HG02610 (cell line): ENCODE results near the gene ALOX15B.
"Not testable (repeated sequence)": the region's sequence is repeated elsewhere in the genome, so short reads cannot be mapped to it uniquely, and the experiment has no call there.

Experiments
- ATAC-seq: cut with Tn5 transposase; IDR thresholded peaks from one replicate; pipeline ENCODE4 v1.9.1; 2021; ENCODE audit warnings: mild to moderate bottlenecking, moderate library complexity; ENCODE audit not compliant: unreplicated experiment

ALOX15B gene

GRCh38 chr17:8077939-8078338, 39.1 kb downstream of the ALOX15B start:
- ATAC-seq, result not testable (repeated sequence)

DNA sequence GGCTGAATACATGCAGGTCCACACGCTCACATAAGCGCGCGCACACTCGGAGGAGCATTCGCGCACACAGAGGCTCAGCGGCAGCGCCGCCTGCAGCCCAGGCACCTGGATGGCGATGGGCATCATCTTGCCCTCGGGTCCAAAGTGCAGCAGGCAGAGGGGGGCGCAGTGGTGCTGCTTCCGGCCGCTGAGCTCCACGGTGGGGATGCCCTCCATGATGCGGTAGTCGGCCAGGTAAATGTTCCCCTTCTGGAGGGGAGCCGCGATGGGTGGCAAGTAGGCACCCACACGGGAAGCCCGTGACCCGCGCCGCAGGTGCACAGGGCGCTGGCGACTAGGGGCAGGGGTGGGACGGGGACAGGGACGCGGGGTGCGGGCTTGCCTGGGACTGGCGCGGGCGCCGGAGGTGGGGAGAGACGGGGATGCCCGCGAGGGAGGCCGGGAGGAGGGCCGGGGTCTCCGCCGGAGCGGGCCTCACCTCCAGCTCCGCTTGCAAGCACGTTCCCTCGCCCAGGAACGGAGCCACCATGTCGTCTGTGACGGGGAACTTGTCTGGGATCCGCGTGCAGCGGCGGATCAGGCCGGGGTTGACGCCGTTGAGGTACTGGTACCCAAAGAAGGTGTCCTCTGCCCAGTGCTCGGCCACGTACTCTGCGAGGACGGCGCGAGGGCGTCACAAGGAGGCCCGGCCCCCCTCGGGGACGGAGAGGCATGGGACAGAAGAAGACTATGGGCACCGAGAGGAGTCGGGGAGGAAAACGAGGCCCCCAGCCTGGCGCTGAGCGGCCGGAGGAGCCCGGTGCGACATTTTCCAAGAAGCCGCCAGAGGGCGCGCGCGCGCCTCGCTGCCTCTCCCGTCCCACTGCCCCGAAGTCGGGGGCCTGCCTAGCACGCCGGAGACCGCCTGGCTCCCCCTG, 40.7 kb downstream of the ALOX15B start:
- ATAC-seq, result peak; percentile 64

DNA sequence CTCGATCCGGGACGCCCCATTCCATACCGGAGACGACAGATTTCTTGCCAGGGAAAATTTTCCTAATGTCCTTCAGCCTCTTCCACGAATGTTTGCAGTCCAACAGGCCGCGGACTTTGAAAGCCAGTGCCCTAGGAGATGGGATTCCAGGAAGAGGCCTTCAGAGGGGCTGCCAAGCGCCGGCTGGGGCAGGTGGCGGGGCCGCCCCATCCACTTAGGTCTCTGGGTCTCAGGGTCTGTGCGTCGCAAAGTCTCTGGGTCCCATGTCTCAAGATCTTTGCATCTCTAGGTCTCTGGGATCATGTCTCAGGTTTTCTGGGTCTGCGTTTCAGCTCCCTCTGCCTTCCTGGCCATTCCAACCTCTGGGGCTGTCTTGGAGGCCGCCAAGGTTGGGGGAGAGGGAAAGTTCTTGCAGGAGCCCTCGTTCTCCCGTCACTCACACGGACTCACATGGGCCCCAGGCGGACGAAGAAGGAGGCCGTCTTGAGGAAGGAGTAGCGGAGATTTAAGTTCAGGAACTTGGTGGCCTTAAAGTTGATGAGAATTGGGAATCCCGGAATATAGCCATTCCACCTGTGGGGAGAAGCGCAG, 41.4 kb downstream of the ALOX15B start:
- no peak for ATAC-seq

DNA sequence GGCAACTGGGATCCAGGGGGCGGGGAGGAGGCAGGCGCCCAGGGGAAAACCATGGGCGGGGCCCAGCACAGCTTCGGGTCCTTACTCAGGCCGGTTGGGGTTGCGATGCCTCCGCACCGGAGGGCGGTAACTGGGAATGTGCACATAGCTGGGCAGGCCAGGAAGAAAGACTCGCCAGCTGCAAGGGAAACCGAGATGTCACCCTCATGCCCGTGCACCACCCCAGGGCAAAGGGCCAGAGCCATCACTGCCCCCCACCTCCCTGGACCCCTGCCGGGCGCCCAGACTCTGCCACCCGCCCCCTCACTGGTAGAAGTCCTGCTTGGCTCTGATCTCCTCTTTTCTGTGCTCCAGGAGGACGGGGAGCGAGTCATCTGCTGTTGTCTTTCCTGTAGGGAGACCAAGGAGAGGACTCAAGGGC, 42.0 kb downstream of the ALOX15B start:
- ATAC-seq, result no peak

GRCh38 chr17:8081876-8082275, 43.0 kb downstream of the ALOX15B start:
- ATAC-seq, result no peak

DNA sequence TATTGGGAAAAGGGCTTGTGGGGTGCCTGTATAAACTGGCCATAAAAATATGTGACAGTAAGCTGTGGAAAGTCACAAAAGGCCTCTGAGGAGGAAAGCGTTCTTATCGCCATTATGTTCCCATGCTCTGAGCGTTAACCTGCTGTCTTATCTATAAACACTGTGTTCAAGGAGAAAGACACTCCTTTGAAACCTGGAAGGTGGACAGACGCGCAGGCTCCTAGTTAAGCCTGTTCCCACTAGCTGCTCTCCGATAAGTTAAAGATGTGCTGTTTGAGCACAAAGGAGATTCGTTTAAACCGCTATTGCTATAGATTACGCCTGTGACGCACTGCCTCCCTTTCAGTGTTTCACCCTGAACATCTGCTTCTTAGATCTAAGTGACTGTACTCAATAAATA, 43.4 kb downstream of the ALOX15B start:
- ATAC-seq, result no peak

- no peak for ATAC-seq
Observed at GRCh38 chr17:8084250-8084649, 45.4 kb downstream of the ALOX15B start.

GRCh38 chr17:8087075-8087951, 48.5 kb downstream of the ALOX15B start, which contains the start of gene ALOX12B:
ALOX12B (minus strand) TSS chr17:8087716; CDS start chr17:8087442, 274 bp downstream.
- no peak for ATAC-seq

GRCh38 chr17:8087952-8088230, 49.0 kb downstream of the ALOX15B start:
- no peak for ATAC-seq

GRCh38 chr17:8089728-8090127, 50.9 kb downstream of the ALOX15B start:
- no peak for ATAC-seq

GRCh38 chr17:8091033-8091687, 52.3 kb downstream of the ALOX15B start:
- peak; percentile 66 for ATAC-seq

GRCh38 chr17:8095361-8095760, 56.5 kb downstream of the ALOX15B start:
- no peak for ATAC-seq

DNA sequence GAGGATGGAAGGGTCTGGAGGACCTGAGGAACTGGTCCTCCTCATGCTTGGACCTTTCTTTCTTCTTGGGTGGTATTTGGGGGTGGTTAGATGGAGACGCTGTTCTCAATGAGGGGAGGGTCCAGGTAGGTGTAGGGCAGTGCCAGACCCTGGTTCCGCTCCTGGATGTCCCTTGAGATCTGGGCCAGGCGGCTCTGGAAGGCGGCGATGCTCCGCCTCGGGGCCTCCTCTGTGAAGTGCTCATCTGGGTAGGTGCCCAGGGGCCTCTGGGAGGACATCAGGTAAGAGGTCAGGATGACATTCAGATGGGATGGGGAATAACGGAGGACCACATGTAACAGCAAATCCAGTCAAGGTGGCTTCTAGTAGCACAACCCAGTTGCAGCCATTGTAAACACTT, 57.7 kb downstream of the ALOX15B start:
- no peak for ATAC-seq
